GM21390 (cell line): ENCODE measurements around the gene PDGFB.

Source experiments
- ATAC-seq: cut with Tn5 transposase; IDR thresholded peaks from one replicate; pipeline ENCODE4 v1.9.1; 2021; ENCODE audit not compliant: unreplicated experiment

Gene PDGFB

DNA sequence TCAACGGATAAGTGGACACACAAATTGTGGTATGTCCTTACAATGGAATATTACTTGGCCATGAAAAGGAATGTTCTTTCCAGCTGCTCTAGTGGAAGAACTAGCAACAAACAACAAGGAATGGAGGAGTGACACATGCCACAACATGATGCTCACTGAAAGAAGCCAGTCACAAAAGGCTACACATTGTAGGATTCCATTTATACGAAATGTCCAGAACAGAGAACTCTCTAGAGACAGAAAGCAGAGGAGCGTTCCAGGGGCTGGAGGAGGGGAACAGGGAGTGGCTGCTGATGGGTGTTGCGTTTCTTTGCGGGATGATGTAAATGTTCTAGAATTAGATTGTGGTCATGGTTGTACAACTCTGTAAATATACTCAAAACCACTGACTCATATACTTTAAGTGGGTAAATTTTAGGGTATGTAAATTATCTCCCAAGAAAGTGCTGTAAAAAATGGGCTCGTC lies 32.4 kb upstream of the PDGFB start:
- no peak for ATAC-seq

GRCh38 chr22:39276440-39277141 lies 31.8 kb upstream of the PDGFB start:
- no peak for ATAC-seq

GRCh38 chr22:39275814-39276439 lies 31.1 kb upstream of the PDGFB start:
- no peak for ATAC-seq

DNA sequence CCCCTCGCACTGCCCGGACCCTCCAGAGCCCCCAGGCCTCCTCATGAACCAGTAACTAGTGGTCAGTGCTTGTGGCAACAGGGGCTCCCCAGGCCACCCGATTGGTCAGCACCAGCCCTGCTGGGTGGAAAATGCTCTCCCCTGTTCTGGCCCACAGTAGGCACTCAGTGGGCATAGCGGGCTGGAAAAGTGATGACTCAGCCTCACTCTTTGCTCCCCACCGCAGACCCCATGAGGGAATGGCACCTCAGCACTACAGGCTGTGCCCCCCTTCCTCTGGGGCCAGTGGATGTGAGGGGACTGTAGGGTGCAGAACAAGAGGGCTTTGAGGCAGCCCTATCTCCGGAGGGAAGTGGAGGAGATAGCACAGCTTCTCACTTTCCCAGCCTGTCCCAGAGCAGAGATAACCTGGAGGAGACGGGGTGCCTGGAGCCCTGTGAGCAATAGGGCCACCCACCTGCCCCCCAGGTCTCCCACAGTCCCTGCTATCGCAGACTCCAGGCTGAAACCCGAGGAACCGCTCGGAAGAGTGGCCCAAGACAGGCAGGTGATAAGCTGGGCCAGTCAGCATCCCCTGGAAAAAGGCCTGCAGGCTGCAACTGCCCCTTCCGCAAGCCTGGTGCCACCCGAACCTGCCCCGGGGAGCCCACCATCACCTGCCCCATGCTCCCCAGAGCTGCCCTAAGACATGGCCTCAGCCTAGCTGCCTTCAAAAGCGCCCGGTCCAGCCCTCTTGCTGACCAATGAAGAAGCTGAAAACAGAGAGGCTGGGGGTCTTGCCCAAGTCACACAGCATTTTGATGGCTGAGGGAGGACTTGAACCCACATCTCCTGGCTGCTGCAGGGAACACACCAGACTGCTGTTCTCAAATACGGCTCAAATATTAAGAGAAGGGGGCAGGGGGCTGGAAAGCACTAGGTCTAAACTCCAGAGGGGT lies 29.4 kb upstream of the PDGFB start:
- no peak for ATAC-seq

GRCh38 chr22:39270792-39271191 lies 26.0 kb upstream of the PDGFB start:
- ATAC-seq = no peak

DNA sequence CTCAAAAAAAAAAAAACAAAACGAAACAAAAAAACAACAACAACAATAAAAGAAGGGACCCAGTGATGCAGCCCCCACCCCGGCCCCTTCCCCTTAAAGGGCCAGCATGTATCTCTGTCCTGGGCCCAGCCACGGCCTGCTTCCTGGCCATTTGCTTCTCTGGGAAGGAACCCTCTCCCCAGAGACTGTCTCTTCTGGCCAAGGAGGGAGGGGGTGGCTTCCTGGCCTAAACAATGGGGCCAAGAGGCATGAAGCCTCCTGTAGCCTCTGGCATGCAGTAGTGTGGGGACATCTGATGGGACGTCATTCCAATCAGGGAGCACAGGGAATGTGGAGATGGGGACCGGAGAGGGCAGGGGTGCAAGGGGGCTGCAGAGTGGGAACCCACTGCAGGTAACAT lies 25.5 kb upstream of the PDGFB start:
- ATAC-seq = no peak

- ATAC-seq = no peak
Observed at GRCh38 chr22:39269095-39269790, 24.5 kb upstream of the PDGFB start.

- ATAC-seq = no peak
Observed at GRCh38 chr22:39268645-39269044, 23.9 kb upstream of the PDGFB start.

GRCh38 chr22:39267974-39268373 lies 23.2 kb upstream of the PDGFB start:
- no peak for ATAC-seq

DNA sequence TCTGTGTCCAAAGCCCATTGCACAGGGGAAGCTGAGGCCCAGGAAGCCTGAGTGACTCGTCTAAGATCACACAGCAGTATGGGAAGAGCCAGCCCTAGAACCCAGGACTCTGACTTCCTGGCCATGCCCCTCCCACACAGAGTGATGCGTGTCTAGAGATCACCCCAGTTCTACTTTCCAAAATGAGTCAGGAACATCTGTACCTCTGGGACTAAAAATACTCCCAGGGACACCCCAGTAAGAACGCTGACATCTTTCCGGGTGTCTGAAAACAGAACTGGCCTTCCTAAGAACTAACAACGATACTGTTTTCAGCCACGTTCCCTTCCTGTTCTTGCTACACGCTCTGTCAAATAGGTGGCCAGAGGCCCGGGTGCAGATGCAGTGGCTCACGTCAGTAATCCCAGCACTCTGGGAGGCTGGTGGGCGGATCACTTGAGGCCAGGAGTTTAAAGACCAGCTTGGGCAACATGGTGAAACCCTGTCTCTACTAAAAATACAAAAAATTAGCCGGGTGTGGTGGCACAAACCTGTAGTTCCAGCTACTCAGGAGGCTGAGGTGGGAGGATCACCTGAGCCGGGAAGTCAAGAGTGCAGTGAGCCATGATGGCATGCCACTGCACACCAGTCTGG lies 21.7 kb upstream of the PDGFB start:
- peak; percentile 78 for ATAC-seq

GRCh38 chr22:39265143-39265886 lies 20.5 kb upstream of the PDGFB start:
- no peak for ATAC-seq

DNA sequence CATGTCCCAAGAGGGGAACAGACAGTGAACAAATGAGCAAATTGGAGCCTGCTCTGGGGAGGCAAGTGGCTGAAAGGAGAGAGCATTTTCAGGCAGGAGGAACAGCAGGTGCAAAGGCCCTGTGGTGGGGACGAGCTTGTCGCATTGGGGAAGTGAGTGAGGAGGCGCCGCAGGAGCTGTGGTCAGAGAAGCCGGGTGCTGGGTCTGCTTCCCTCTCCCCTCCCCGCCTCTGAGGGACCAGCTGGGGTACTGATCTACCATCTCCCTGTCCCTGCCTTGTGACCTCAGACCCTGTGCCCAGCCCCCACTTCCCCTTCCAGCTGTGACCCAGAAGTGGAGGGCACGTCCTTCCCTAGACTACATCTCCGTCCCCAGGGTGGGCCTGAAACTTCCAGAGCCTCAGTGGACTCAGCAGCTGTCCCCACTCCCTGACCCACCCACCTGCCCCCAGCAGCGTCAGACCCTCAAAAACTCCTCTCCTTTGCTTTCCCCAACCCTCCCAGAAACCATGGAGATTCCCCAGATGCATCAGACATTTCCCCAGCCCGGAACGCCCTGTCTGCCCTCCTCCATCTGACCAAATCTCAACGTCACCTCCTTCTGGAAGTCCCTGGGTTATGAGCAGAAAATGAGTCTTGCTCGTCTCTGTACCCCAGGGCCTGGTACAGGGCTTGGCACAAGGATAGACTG lies 19.7 kb upstream of the PDGFB start:
- no peak for ATAC-seq

DNA sequence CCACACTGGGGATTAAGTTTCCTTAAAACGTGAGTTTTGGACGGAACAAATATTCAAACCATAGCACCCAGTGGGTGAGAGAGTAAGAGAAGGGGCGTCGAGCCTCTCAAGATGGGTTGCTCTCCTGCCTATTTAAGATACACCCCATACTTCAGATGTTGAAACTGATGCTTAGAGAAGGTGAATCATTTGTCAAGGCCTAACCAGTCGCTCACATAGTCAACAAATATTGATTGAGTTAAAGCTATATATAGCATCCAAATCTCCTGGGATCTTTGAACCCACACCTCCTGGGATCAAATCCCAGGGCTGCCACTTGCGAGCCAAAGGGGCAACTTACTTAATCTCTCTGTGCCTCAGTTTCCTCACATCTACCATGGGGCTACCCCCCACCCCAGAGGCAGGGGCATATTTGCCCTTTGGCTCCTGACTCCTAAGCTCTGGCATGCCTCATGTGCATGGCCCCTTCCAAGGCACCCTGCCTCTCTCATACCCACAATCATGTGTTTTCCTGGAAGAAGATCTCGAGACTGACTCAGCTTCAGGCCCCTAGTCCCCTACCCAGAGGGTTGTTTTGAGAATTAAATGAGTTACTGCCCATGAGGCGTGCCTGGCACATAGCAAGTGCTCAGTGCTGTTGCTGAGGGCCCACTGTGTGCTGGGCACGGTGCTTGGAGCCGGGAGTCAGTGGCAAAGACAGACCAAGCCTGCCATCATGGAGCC lies 19.0 kb upstream of the PDGFB start:
- ATAC-seq = no peak

DNA sequence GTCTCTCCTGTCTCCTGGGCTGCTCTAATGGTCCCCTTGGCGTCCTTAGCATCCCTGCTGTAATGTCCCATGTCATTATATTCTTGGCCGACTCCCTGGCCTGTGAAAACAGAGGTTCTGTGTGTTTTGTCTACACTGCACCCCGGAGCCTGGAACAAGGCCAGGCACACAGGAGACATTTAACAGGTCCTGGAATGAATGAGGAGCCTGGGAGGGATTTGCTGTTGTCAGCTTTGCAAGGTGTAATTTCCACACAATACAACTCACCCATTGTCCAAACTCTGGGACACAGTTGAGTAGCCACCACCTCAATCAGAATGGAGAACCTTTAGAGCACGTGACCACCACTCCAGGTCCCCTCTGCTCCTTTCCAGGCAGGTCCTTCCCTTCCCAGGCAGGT lies 14.9 kb upstream of the PDGFB start:
- ATAC-seq = no peak

DNA sequence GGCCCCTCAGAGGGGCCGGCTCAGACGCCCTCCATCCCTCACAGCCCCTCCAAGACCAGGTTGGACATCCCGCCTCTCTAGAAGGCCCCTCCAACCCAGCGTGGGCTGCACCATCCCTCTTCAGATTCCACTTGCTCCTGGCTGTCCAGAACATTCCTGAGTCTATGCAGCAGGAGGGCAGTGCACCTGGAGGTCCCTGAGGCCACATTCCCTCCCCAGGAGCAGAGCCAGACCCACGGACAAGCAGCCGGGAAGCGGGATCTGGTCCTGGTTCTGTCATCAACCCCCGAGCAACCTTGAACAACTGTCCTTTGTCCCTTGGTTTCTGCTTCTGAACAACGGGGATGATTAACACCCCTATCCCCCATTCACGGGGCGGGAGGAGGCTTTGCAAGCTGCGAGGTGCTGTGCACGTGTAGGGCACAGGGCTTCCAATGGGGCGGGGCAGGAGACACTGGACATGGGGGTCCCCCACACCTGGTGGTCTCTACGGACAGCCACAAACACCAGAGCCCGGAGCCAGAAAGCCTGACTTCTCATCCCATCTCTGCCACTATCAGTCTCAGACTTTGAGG lies 13.2 kb upstream of the PDGFB start:
- no peak for ATAC-seq

GRCh38 chr22:39256979-39257378 lies 12.2 kb upstream of the PDGFB start:
- ATAC-seq = no peak

DNA sequence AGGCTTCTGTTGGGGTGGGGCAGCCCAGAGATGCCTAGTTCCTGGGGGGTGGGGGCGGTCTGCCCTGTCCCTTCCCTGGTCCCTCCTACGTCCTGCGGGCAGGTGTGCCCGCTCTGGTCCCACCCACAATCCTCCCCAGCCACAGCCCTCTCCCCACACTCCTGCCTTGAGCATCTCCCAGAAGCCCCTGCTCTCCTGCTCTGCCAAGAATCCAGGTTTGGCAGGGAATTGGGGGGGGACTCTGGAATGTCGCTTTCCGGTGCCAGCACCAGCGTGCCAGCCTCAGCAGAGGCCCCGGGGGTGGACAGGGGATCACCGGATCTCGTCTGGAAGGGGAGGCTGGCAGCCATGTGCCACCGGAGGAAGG lies 11.4 kb upstream of the PDGFB start:
- no peak for ATAC-seq

DNA sequence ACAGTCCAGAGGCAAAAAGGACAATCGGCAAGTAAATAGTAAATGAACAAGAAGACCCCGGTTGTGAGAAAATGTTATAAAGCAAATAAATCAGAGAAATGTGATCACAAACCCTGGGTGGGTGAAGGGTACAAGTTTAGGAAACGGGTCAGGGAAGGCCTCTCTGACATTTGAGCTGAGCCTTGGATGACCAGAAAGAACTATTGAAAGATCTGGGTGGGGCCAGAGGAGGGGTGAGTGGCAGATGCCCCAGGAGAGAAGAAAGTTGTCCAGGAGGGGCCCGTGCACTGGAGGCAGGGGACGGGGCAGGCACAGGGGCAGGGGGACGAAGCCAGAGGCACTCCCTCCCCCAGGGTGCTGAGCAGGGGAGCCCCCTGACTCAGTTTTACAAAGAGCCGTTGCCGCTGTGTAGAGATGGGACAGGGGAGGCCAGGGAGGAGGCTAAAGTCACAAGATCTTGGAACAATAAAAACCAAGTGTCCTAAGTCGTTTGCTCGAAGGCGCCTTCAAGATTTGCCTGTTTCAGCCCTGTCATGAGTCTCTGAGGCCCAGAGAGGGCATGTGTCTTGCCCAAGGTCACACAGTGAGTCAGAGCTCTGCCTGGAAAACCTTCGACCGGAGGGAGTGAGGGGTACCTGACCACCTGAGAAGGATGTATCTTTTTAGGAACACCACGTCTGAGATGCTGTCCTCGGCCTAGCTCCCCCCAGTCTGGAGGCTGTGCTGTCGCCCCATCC lies 10.8 kb upstream of the PDGFB start:
- ATAC-seq = no peak
